Measurements from ENCODE around the gene ADAM29. TPM values are rescaled to one million over a fixed set of nuclear protein-coding genes. Genes with fewer than 3 reads are reported as not detected.

The ADAM29 gene
- total and polyA plus RNA-seq, 2 of the 8 experiments (the other 6 are each of a cell fraction or from before 2014, with no cell fraction given): 0.03 TPM; not detected in 1

DNA sequence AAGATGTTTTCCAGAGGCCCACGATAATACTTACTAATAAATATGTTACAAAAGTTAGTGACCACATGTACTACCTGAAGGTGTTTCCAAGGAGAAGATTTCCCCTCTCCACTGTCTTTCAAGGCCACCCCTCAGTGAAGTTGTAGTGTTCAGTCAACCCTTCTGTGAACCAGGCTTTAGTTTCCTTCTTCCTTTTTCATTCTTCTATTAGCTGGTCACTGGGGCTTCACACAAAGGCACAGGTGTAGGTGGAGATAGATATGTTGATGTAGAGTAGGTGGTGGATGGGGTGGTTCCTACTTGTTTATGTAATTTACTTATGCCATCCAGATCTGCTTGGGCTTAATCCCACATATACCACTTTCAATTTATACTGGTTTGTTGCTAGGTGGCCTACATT is 43.3 kb upstream of the ADAM29 start:
- Histone ChIP-seq H3K56ac (replicated peaks; ENCODE audit: insufficient read length, low read depth, low read length) (no peak overlapping the region), H3K23me2 (ENCODE audit: low read depth, low read length) (peaks cover 2% of the 10 kb centered on the region; the same call in 1 of the 2 replicates), H3K18ac (ENCODE audit: extremely low read depth, low read length) (no peak overlapping the region), H3K4me1 (replicated peaks in 1 of 4; ENCODE audit: control insufficient read depth in 3 of 4, insufficient read depth in 4 of 4, low read length in 3 of 4) (no peaks in the 10 kb centered on the region), H3K4me3 (ENCODE audit: extremely low read depth in 1 of 4, insufficient read depth in 2 of 4, low read depth in 3 of 4, low read length in 4 of 4) (no peak overlapping the region), H2AK5ac (ENCODE audit: low read depth, low read length) (no peak overlapping the region), H4K91ac (replicated peaks; ENCODE audit: insufficient read length, low read length) (no peak overlapping the region), H3K4ac (replicated peaks; ENCODE audit: insufficient read length, low read depth, low read length) (no peak overlapping the region), H3K79me1 (ENCODE audit: low read depth, low read length) (no peaks in the 10 kb centered on the region), H3K36me3 (ENCODE audit: control insufficient read depth in 2 of 4, insufficient read depth in 4 of 4, low read length in 3 of 4) (no peaks in the 10 kb centered on the region), H3K23ac (ENCODE audit: insufficient read length) (no peak overlapping the region), H3K27ac (ENCODE audit: low read depth, low read length) (no peak overlapping the region), H2BK5ac (ENCODE audit: low read depth, low read length) (no peak overlapping the region), H3K9ac (replicated peaks in 1 of 4; ENCODE audit: extremely low read depth in 1 of 4, low read depth in 3 of 4, low read length in 3 of 4) (no peak overlapping the region), H2BK12ac (ENCODE audit: low read depth, low read length) (no peak overlapping the region), H2BK20ac (ENCODE audit: low read length) (no peak overlapping the region), H2BK15ac (ENCODE audit: low read length) (no peak overlapping the region), H3K9me3 (ENCODE audit: insufficient read depth in 2 of 2, low read depth in 1 of 2, low read length in 1 of 2) (no peaks in the 10 kb centered on the region), H4K5ac (ENCODE audit: insufficient read length, low read depth, low read length) (no peak overlapping the region), H3K79me2 (ENCODE audit: control insufficient read depth in 1 of 2, insufficient read depth in 2 of 2, low read length in 2 of 2) (no peaks in the 10 kb centered on the region), H2AFZ (ENCODE audit: low read length) (no peak overlapping the region), H4K20me1 (replicated peaks in 1 of 2; ENCODE audit: control insufficient read depth in 1 of 2, insufficient read depth in 2 of 2, low read length in 2 of 2) (no peaks in the 10 kb centered on the region), H2BK120ac (replicated peaks; ENCODE audit: low read depth, low read length) (no peak overlapping the region), H3K4me2 (ENCODE audit: insufficient read depth in 1 of 2, low read depth in 2 of 2, low read length in 2 of 2) (no peak overlapping the region), H4K8ac (ENCODE audit: extremely low read depth, insufficient read depth, low read length) (no peak overlapping the region), H3K14ac (ENCODE audit: insufficient read length) (no peak overlapping the region), H3K27me3 (replicated peaks in 1 of 4; ENCODE audit: control insufficient read depth in 3 of 4, extremely low read depth in 1 of 4, insufficient read depth in 3 of 4, low read length in 3 of 4) (no peaks in the 10 kb centered on the region)
- WGBS, 2 experiments (ENCODE audit: extremely low coverage in 1 of 2, insufficient coverage in 1 of 2, insufficient read length in 1 of 2, insufficient replicate concordance in 2 of 2, low coverage in 1 of 2, low lambda C conversion rate in 2 of 2, missing lambda C conversion rate in 1 of 2): 89% methylated on average over 1 of the region's 1 CpG; no CpG with 5 or more reads in 1 of the 2 experiments
- FAIRE-seq (no peak), DNase-seq (ENCODE audit: low read depth in 1 of 2, low spot score in 2 of 2) (no peak)
- ChIA-PET POLR2A (ENCODE audit: partially characterized antibody) (no interaction called here), CTCF (ENCODE audit: partially characterized antibody) (interaction anchor here (0.6 to 2.5 kb wide), 7 partner anchors 10 to 474 kb away, joined by 3 to 10 read pairs (median 4); no protein-coding TSS in a partner anchor)
- TF ChIP-seq GTF2F1 (IDR thresholded peaks at IDR 0.05; ENCODE audit: borderline replicate concordance, low read depth, low read length) (no peak), TEAD4 (IDR thresholded peaks at IDR 0.05; ENCODE audit: low read depth, low read length) (no peak), PHF8 (conservative IDR thresholded peaks at IDR 0.05; ENCODE audit: low read depth, low read length) (no peak), ZNF274 (IDR thresholded peaks at IDR 0.05; ENCODE audit: borderline replicate concordance, extremely low read depth, low read length) (no peak), POLR2AphosphoS5 (IDR thresholded peaks at IDR 0.05; ENCODE audit: low read depth, low read length) (no peak), RAD21 (IDR thresholded peaks at IDR 0.05 in 1 of 2, conservative IDR thresholded peaks at IDR 0.05 in 1 of 2; ENCODE audit: low read depth in 2 of 2, low read length in 2 of 2) (no peak), MAFK (IDR thresholded peaks at IDR 0.05; ENCODE audit: low read depth, low read length) (no peak), JUN (IDR thresholded peaks at IDR 0.05; ENCODE audit: low read depth, low read length) (no peak), NANOG (IDR thresholded peaks at IDR 0.05; ENCODE audit: insufficient read depth, low read depth, low read length, poor library complexity, severe bottlenecking) (no peak)
- TF ChIP-seq, protein P1, sequence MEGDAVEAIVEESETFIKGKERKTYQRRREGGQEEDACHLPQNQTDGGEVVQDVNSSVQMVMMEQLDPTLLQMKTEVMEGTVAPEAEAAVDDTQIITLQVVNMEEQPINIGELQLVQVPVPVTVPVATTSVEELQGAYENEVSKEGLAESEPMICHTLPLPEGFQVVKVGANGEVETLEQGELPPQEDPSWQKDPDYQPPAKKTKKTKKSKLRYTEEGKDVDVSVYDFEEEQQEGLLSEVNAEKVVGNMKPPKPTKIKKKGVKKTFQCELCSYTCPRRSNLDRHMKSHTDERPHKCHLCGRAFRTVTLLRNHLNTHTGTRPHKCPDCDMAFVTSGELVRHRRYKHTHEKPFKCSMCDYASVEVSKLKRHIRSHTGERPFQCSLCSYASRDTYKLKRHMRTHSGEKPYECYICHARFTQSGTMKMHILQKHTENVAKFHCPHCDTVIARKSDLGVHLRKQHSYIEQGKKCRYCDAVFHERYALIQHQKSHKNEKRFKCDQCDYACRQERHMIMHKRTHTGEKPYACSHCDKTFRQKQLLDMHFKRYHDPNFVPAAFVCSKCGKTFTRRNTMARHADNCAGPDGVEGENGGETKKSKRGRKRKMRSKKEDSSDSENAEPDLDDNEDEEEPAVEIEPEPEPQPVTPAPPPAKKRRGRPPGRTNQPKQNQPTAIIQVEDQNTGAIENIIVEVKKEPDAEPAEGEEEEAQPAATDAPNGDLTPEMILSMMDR (IDR thresholded peaks at IDR 0.05; ENCODE audit: control extremely low read depth in 1 of 3, insufficient read depth in 1 of 3, low read depth in 1 of 3, low read length in 3 of 3): no peak

Measured in H1 (cell line).